GM12801 (cell line): Measurements from ENCODE around the gene KLKB1.

Experiments
- TF ChIP-seq, protein P1 (sequence below): IDR thresholded peaks from one replicate; pipeline ENCODE4 v1.5.1; 2011; ENCODE audit warnings: control low read depth; ENCODE audit not compliant: insufficient read length; ENCODE audit errors: extremely low read depth

The KLKB1 gene

GRCh38 chr4:186204686-186205085, 22.6 kb upstream of the KLKB1 start:
- TF ChIP-seq, protein P1, sequence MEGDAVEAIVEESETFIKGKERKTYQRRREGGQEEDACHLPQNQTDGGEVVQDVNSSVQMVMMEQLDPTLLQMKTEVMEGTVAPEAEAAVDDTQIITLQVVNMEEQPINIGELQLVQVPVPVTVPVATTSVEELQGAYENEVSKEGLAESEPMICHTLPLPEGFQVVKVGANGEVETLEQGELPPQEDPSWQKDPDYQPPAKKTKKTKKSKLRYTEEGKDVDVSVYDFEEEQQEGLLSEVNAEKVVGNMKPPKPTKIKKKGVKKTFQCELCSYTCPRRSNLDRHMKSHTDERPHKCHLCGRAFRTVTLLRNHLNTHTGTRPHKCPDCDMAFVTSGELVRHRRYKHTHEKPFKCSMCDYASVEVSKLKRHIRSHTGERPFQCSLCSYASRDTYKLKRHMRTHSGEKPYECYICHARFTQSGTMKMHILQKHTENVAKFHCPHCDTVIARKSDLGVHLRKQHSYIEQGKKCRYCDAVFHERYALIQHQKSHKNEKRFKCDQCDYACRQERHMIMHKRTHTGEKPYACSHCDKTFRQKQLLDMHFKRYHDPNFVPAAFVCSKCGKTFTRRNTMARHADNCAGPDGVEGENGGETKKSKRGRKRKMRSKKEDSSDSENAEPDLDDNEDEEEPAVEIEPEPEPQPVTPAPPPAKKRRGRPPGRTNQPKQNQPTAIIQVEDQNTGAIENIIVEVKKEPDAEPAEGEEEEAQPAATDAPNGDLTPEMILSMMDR, result no peak

DNA sequence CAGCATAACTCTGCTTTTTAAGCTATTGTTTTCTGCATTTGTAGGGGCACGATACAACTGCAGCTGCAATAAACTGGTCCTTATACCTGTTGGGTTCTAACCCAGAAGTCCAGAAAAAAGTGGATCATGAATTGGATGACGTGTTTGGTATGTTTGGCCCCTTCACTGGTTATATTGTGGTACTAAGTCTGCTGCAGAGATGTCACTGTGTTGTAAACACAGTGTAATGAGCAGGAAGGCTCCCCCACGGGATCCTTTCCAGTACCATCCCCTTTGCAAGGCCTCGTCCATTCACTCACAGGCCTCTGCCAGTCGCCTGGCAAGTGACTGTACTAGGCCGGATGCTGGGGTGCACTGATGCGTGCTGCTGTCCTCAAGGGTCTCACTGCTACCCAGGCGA, 22.2 kb upstream of the KLKB1 start:
- TF ChIP-seq, protein P1, result no peak

- TF ChIP-seq, protein P1, result no peak
These were observed 10.8 kb upstream of the KLKB1 start for GRCh38 chr4:186216465-186217024.

GRCh38 chr4:186217733-186218293, 9.5 kb upstream of the KLKB1 start:
- TF ChIP-seq, protein P1, result no peak

DNA sequence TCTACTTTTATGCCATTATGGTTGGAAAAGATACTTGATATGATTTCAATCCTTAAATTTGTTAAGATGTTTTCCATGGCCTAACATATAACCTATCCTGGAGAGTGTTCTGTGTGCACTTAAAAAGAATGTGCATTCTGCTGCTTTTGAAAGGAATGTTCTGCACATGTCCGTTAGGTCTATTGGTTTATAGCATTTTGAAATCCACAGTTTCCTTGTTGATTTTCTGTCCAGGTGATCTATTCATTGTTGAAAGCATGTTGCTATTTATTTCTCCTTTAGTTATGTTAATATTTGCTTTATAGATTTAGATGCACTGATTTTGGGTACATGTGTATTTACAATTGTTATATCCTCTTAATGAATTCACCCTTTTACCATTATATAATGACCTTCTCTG, 5.7 kb upstream of the KLKB1 start:
- TF ChIP-seq, protein P1, result no peak

DNA sequence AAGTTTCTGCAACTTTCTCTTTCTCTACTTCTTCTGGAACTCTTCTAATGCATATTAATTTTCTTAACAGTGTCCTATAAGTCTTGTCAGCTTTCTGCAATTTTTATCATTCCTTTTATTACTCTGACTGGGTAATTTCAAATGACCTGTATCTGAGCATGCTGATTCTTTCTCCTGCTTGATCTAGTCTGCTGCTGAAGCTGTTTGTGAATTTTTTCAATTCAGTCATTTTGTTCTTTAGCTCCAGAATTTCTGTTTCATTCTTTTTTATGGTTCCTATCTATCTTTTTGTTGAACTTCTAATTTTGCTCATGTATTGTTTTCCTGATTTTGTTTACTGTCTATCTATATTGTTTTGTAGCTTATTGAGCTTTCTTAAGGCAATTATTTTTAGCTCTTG, 1.5 kb upstream of the KLKB1 start:
- TF ChIP-seq, protein P1, result no peak

GRCh38 chr4:186226521-186227189, 652 bp upstream of the KLKB1 start:
- TF ChIP-seq, protein P1, result no peak
